PC-9 (cell line): Measurements from ENCODE around the gene KIF15.

Experiments used
- EZH2 ChIP-seq: fragments of 200-600 bp; sonication (generic); IDR thresholded peaks from 2 replicates; pipeline ENCODE4 v1.8.0; 2017; ENCODE audit warnings: antibody characterized with exemption, low read depth
- TF ChIP-seq, protein P1 (sequence below): fragments of 200-600 bp; sonication (generic); conservative IDR thresholded peaks from 2 replicates; pipeline ENCODE4 v1.6.1; 2017; ENCODE audit warnings: mixed run types, antibody characterized with exemption, mild to moderate bottlenecking, moderate library complexity

DNA sequence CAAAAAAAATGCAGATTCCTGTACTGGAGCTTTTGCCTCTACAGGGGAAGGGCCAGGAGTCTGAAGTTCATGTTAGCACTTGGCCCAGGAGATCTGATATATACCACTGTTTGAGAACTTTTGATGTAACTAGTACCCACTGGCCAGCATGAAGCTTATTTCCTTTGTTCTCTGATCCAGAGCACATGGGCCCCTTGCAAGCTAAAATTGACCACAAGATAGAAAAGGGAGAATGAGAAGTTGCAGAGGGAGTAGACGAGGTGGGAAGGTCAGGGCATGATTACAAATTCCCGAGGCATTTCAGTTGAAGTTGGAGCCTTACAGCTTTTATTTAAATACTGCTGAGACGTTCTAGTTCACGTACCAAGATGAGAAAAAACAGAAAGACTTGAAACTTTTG is 141.0 kb downstream of the KIF15 start:
- TF ChIP-seq, protein P1, sequence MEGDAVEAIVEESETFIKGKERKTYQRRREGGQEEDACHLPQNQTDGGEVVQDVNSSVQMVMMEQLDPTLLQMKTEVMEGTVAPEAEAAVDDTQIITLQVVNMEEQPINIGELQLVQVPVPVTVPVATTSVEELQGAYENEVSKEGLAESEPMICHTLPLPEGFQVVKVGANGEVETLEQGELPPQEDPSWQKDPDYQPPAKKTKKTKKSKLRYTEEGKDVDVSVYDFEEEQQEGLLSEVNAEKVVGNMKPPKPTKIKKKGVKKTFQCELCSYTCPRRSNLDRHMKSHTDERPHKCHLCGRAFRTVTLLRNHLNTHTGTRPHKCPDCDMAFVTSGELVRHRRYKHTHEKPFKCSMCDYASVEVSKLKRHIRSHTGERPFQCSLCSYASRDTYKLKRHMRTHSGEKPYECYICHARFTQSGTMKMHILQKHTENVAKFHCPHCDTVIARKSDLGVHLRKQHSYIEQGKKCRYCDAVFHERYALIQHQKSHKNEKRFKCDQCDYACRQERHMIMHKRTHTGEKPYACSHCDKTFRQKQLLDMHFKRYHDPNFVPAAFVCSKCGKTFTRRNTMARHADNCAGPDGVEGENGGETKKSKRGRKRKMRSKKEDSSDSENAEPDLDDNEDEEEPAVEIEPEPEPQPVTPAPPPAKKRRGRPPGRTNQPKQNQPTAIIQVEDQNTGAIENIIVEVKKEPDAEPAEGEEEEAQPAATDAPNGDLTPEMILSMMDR = no peak
- TF ChIP-seq EZH2 = no peak
